ENCODE measurements around the gene PLXNA4. TPM values are rescaled to one million over a fixed set of nuclear protein-coding genes. Genes with fewer than 3 reads are reported as not detected.

Gene PLXNA4
- polyA plus RNA-seq, 3 donors from 2014 or later, result 0.53 to 1.3 (median 0.56) TPM

DNA sequence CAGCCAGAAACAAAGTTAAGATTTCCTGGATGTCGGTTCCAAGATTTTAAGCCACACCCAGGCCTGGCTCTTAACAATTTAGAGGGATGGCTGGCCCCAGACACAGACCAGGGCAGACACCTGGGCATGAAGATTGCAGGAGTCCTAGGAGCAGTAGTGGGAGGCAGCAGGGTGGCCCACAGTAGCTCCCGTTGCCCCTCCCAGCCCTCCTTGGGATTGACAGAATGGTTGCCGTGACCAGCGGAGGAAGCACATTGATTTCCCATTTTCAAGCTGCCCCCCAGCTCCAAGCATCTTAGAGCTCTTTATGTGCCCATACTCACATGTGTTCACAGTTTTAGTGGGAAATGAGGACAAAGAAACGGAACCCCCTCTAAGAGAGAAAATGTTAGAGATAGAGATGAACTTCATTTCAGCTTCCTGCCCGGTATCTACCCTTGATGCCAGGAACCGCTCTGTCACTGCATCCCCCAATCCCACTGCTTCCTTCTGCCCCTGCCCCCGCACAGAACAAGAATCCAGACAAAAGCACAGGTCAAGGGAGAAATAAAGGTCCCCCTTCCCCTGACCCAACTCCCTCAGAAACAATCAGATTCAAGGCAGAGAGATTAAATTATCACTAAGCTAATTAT, 101.1 kb downstream of the PLXNA4 start:
- H3K27me3 Mint-ChIP-seq (ENCODE audit: low read depth in 3 of 3), result peaks cover 5 to 15% (median 6%) of the 10 kb centered on the region in 3 donors
- H3K9me3 Mint-ChIP-seq, result no peaks in the 10 kb centered on the region
- no peak overlapping the region for H3K4me3 Mint-ChIP-seq
- H3K27ac Mint-ChIP-seq, result peak overlapping the region in 3 of 6 donors; percentile 7 to 60 (median 50)
- DNase-seq, result no peak
- H3K4me1 Mint-ChIP-seq, result peaks cover 27 to 42% of the 10 kb centered on the region in 2 donors
- peaks cover 4 to 5% (median 5%) of the 10 kb centered on the region in 3 donors for H3K36me3 Mint-ChIP-seq

DNA sequence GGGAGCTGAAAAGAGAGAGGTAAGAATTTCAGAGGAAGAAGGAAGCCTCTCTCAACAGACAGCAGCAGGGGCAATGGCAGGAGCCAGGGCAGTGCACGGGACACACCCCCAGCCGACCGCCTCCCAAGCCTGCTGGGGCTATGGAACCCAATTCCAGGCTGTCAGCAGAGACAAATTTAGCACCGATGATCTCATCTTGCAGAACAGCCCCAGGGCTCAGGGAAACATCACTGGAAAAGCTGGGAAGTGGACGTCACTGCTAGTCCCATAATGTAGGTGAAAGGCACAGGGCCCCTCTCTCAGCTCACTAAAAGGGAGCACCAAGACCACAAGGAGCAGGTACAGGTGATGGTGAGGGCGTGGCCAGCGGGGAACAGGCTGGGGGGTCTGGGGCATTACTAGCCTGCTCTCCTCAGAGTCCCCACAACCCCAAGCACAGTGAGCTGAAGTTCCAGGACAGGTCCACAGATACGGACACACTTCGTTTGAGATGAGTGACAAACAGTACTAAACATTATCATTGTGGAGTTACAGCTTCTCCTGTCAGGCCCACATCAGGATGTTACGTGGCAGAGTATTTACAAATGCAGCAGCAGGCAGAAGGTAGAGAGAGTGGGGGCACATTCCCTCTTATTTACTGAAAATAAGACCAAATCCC, 103.7 kb downstream of the PLXNA4 start:
- peaks cover 4 to 15% (median 6%) of the 10 kb centered on the region in 3 donors for H3K27me3 Mint-ChIP-seq (ENCODE audit: low read depth in 3 of 3)
- H3K9me3 Mint-ChIP-seq, result no peaks in the 10 kb centered on the region
- no peak for DNase-seq
- peaks cover 4 to 14% (median 11%) of the 10 kb centered on the region in 3 donors for H3K36me3 Mint-ChIP-seq
- H3K4me3 Mint-ChIP-seq, result no peak overlapping the region
- H3K4me1 Mint-ChIP-seq, result peaks cover 27 to 38% of the 10 kb centered on the region in 2 donors
- H3K27ac Mint-ChIP-seq, result no peak overlapping the region

GRCh38 chr7:132471515-132471914, 104.8 kb downstream of the PLXNA4 start:
- H3K9me3 Mint-ChIP-seq, result no peaks in the 10 kb centered on the region
- peaks cover 4 to 14% (median 11%) of the 10 kb centered on the region in 3 donors for H3K36me3 Mint-ChIP-seq
- H3K4me3 Mint-ChIP-seq, result no peak overlapping the region
- peak overlapping the region in 2 of 6 donors; percentile 30 to 77 for H3K27ac Mint-ChIP-seq
- peaks cover 6 to 11% (median 7%) of the 10 kb centered on the region in 3 donors for H3K27me3 Mint-ChIP-seq (ENCODE audit: low read depth in 3 of 3)
- peaks cover 23 to 29% of the 10 kb centered on the region in 2 donors for H3K4me1 Mint-ChIP-seq
- no peak for DNase-seq

DNA sequence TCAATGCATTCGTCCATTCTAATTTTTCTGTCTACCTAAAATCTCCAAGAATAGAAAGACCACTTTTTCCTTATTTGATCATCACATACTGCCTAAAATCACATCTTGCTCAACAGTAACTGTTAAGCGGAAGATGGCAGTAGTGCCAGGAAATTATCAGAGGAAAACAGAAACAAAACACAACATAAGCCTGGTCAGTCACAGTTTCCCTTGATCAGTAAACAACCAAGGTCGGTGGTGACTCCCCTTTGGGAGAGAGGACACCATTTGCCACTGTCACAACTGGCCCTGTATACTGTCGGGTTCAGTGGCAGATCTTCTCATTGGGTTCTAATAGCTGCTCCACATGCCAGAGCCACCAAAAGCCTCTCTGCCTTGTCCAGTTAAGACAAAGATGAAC, 106.6 kb downstream of the PLXNA4 start:
- Mint-ChIP-seq H3K36me3 (peaks cover 4 to 14% (median 11%) of the 10 kb centered on the region in 3 donors), H3K9me3 (no peaks in the 10 kb centered on the region), H3K4me1 (peaks cover 18 to 24% of the 10 kb centered on the region in 2 donors), H3K27ac (peak overlapping the region in 1 of 6 donors; percentile 49), H3K27me3 (ENCODE audit: low read depth in 3 of 3) (peaks cover 5 to 7% (median 6%) of the 10 kb centered on the region in 3 donors), H3K4me3 (no peak overlapping the region)
- DNase-seq, result no peak

DNA sequence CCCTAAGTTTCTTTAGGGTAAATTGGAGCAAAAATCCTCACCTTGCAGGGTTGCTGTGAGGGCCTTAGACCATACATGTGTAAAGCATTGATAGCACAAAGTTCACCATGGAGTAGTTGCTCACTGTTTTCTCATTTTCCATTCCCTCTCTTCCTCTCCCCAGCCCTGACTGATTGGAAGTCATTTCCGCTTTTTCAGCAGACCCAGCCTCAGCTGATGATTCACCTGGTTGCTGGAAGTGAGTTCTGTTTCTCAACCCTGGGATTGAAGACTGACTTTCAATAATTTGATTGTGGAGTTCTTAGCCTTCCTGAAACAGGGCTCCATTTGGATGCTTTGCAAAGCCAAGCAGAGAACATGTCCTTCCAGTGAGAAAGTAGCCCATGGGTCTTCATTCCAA, 107.0 kb downstream of the PLXNA4 start:
- Mint-ChIP-seq H3K36me3 (peaks cover 4 to 14% (median 11%) of the 10 kb centered on the region in 3 donors), H3K27ac (peak overlapping the region in 1 of 6 donors; percentile 49), H3K4me3 (no peak overlapping the region), H3K4me1 (peaks cover 14 to 21% of the 10 kb centered on the region in 2 donors), H3K27me3 (ENCODE audit: low read depth in 3 of 3) (peaks cover 5 to 6% (median 6%) of the 10 kb centered on the region in 3 donors), H3K9me3 (no peaks in the 10 kb centered on the region)
- DNase-seq, result no peak

DNA sequence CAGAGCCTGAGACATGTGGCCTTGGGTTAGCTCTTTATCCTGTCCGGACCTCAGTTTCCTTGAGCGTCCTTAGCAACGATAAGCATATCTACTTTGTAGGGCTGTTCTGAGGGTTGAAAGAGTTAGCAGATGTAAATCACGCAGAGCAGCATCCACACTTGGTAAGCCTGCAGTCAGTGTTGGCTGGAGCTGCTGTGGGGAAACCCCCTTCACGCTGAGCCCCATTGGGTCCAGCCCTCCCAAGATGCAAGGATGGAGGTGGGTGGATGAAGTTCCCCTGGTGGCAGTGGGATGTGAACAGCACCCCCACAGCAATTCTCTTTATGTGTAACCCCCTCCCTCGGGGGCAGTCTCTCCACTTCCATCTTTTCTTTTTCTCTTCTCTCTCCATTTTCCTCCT, 109.9 kb downstream of the PLXNA4 start:
- H3K27me3 Mint-ChIP-seq (ENCODE audit: low read depth in 3 of 3), result peaks cover 0 to 6% (median 2%) of the 10 kb centered on the region in 3 donors
- peak overlapping the region in 3 of 6 donors; percentile 40 to 76 (median 55) for H3K27ac Mint-ChIP-seq
- peaks cover 16 to 28% of the 10 kb centered on the region in 2 donors for H3K4me1 Mint-ChIP-seq
- H3K4me3 Mint-ChIP-seq, result no peak overlapping the region
- no peak for DNase-seq
- H3K9me3 Mint-ChIP-seq, result no peaks in the 10 kb centered on the region
- H3K36me3 Mint-ChIP-seq, result peaks cover 2 to 14% (median 11%) of the 10 kb centered on the region in 3 donors

DNA sequence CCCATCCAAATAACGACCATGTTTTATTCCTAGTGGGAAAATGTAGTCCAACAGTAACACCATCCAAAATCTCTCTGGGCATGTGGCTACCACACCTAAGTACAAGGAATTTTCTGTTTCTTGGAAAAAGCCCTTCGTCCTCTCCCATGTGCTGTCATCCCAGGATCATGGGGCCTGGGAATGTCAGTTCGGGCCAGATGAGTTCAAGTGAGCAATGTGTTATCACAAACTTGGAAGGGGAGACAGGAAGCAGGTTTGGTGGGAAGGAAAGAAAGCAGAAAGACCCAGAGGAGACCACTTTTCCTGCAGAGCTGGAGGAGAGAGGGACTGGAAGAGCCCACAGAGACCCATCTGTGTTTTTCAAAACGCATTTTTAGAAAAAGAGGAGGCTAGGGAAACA, 110.8 kb downstream of the PLXNA4 start:
- no peak overlapping the region for H3K4me3 Mint-ChIP-seq
- no peaks in the 10 kb centered on the region for H3K9me3 Mint-ChIP-seq
- peaks cover 0 to 7% (median 6%) of the 10 kb centered on the region in 3 donors for H3K27me3 Mint-ChIP-seq (ENCODE audit: low read depth in 3 of 3)
- no peak for DNase-seq
- H3K27ac Mint-ChIP-seq, result peak overlapping the region in 3 of 6 donors; percentile 49 to 55 (median 55)
- peaks cover 0 to 12% (median 6%) of the 10 kb centered on the region in 3 donors for H3K36me3 Mint-ChIP-seq
- peaks cover 25 to 37% of the 10 kb centered on the region in 2 donors for H3K4me1 Mint-ChIP-seq

DNA sequence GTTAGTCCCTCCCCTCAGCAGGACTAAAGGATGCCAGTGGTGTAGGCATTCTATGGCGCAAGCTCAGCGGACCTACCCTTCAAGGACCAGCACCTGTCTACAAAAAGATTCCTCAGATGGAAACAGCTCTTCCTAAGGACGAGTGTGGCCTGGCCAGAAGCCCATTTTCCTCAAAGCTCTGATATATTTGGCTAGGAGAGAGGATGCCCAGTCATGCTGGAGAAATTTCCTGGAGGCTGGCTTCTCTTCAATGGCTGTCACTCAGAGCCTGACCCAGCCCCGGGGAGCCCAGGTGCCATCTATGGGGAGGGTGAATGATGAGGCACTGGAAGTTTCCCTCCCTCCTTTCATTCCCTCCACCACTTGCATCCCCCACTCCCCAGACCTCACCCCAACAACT, 111.5 kb downstream of the PLXNA4 start:
- H3K36me3 Mint-ChIP-seq, result peaks cover 0 to 9% (median 6%) of the 10 kb centered on the region in 3 donors
- H3K4me1 Mint-ChIP-seq, result peaks cover 27 to 39% of the 10 kb centered on the region in 2 donors
- DNase-seq, result no peak
- H3K4me3 Mint-ChIP-seq, result no peak overlapping the region
- H3K27ac Mint-ChIP-seq, result peak overlapping the region in 1 of 6 donors; percentile 16
- peaks cover 0 to 7% (median 6%) of the 10 kb centered on the region in 3 donors for H3K27me3 Mint-ChIP-seq (ENCODE audit: low read depth in 3 of 3)
- H3K9me3 Mint-ChIP-seq, result no peaks in the 10 kb centered on the region

GRCh38 chr7:132463922-132464321, 112.3 kb downstream of the PLXNA4 start:
- Mint-ChIP-seq H3K36me3 (peaks cover 0 to 5% (median 5%) of the 10 kb centered on the region in 3 donors), H3K27me3 (ENCODE audit: low read depth in 3 of 3) (peaks cover 0 to 6% (median 4%) of the 10 kb centered on the region in 3 donors), H3K9me3 (no peaks in the 10 kb centered on the region), H3K27ac (peak overlapping the region in 3 of 6 donors; percentile 26 to 57 (median 55)), H3K4me3 (no peak overlapping the region), H3K4me1 (peaks cover 29 to 39% of the 10 kb centered on the region in 2 donors)
- DNase-seq, result no peak

- H3K9me3 Mint-ChIP-seq, result peaks cover 0 to 1% (median 0%) of the 10 kb centered on the region in 6 donors
- no peak overlapping the region for H3K4me3 Mint-ChIP-seq
- peaks cover 0 to 5% (median 4%) of the 10 kb centered on the region in 3 donors for H3K27me3 Mint-ChIP-seq (ENCODE audit: low read depth in 3 of 3)
- peak overlapping the region in 4 of 6 donors; percentile 7 to 87 (median 80) for H3K27ac Mint-ChIP-seq
- H3K36me3 Mint-ChIP-seq, result no peaks in the 10 kb centered on the region
- peaks cover 30 to 48% of the 10 kb centered on the region in 2 donors for H3K4me1 Mint-ChIP-seq
- no peak for DNase-seq
Measured at GRCh38 chr7:132462478-132462877, 113.8 kb downstream of the PLXNA4 start.

DNA sequence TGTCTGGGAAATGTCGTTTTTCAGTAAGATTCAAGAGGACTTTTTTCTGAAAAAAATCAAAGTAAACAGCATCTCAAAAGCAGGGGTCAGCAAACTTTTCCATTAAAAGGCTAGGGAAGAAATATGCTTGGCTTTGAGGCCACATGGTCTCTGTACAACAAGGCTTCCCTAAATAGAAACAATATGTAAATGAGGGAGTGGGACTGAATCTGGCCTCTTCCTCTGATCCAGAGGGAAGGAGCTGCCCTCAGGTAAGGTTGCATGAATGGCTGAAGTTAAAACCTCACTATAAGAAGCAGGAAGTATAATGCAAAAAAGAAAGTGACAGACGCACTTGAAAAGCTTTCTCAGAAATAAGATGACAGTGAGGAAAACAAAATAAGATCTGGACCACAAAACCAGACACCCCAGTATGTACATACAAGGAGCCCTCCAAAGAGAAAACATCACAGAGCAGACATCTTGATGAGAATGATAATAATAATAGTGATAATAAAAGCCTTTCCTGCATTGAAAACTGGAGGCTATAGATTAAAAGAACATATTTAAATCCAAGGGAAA, 115.2 kb downstream of the PLXNA4 start:
- Mint-ChIP-seq H3K27ac (peak overlapping the region; percentile 75 to 88 (median 84)), H3K4me3 (peak overlapping the region; percentile 42 to 75 (median 60)), H3K4me1 (peaks cover 42 to 62% of the 10 kb centered on the region in 2 donors), H3K9me3 (peaks cover 0 to 1% (median 0%) of the 10 kb centered on the region in 6 donors), H3K27me3 (ENCODE audit: low read depth in 3 of 3) (peaks cover 0 to 5% (median 1%) of the 10 kb centered on the region in 3 donors), H3K36me3 (no peaks in the 10 kb centered on the region)
- peak; percentile 45 to 58 (median 58) for DNase-seq

DNA sequence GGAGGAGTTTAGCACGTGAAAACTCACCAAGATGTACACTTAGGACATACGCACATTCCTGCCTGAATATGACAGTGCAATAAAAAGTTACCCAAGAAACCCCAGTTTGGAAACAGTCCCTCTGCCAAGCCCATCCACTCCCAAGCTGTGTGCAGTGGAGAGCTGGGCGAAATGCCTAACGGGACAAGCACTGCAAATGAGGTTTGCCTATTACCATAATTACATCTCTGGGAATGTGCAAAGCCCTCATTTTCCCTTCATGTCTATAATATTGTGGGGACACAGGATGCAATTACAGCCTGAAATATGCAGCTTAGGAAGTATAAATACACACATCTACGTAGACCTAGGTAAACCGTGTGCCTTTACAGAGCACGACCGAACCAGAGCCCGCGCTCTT, 117.5 kb downstream of the PLXNA4 start:
- Mint-ChIP-seq H3K36me3 (no peaks in the 10 kb centered on the region), H3K4me1 (peaks cover 66 to 80% of the 10 kb centered on the region in 2 donors), H3K9me3 (peaks cover 0 to 1% (median 0%) of the 10 kb centered on the region in 6 donors), H3K4me3 (no peak overlapping the region), H3K27ac (peak overlapping the region in 4 of 6 donors; percentile 34 to 77 (median 54)), H3K27me3 (ENCODE audit: low read depth in 3 of 3) (peaks cover 0 to 13% (median 1%) of the 10 kb centered on the region in 3 donors)
- no peak for DNase-seq

DNA sequence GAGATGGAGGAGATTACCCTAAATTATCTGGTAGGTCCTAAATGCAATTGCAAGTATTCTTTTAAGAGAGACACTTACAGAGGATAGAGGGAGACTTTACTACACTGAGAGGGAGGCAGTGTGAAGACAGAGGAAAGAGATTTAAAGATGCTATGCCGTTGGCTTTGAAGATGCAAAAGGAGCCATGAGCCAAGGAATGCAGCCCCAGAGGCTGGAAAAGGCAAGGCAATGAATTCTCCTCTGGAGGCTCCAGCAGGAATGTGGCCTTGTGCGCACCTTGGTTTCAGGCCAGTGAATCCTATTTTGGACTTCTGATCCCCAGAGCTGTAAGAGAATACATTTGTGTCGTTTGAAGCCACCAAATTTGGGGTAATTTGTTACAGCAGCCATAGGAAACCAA, 118.6 kb downstream of the PLXNA4 start:
- Mint-ChIP-seq H3K27me3 (ENCODE audit: low read depth in 3 of 3) (peaks cover 0 to 16% (median 3%) of the 10 kb centered on the region in 3 donors), H3K27ac (peak overlapping the region in 3 of 6 donors; percentile 81 to 99 (median 87)), H3K36me3 (no peaks in the 10 kb centered on the region), H3K4me3 (no peak overlapping the region), H3K4me1 (peaks cover 71 to 80% of the 10 kb centered on the region in 2 donors), H3K9me3 (peaks cover 0 to 1% (median 0%) of the 10 kb centered on the region in 6 donors)
- no peak for DNase-seq

All from immature natural killer cell (primary cell).